Measurements from ENCODE around the gene LPO. TPM values are rescaled to one million over a fixed set of nuclear protein-coding genes. Genes with fewer than 3 reads are reported as not detected.

Gene LPO
- polyA plus RNA-seq, 1 experiment, result not detected

DNA sequence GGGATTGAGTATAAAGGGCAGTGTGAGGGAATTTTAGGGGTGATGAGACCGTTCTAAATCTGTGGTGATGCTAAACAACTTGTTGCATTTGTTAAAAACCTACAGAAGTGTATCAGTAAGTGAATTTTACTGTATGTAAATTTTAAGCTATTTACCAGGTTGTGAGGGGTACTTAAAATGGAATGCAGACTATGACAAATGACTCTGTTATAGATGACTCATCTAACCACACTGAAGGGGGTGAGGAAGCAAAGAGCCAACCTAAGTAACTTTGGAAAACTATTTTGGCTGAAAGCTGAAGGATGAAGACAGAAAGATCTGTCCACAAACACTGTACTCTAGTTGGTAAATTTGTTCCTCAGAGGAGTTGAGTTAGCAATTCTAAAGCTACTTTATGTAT is 14.1 kb upstream of the LPO start:
- peaks cover 12% of the 10 kb centered on the region for H3K27me3 ChIP-seq (ENCODE audit: control insufficient read depth, insufficient read depth, low read length)
- no peaks in the 10 kb centered on the region for H3K9me3 ChIP-seq (ENCODE audit: control insufficient read depth, insufficient read depth, low read length)
- H3K27ac ChIP-seq (ENCODE audit: low read depth, low read length), result no peak overlapping the region
- TF ChIP-seq, protein P1, sequence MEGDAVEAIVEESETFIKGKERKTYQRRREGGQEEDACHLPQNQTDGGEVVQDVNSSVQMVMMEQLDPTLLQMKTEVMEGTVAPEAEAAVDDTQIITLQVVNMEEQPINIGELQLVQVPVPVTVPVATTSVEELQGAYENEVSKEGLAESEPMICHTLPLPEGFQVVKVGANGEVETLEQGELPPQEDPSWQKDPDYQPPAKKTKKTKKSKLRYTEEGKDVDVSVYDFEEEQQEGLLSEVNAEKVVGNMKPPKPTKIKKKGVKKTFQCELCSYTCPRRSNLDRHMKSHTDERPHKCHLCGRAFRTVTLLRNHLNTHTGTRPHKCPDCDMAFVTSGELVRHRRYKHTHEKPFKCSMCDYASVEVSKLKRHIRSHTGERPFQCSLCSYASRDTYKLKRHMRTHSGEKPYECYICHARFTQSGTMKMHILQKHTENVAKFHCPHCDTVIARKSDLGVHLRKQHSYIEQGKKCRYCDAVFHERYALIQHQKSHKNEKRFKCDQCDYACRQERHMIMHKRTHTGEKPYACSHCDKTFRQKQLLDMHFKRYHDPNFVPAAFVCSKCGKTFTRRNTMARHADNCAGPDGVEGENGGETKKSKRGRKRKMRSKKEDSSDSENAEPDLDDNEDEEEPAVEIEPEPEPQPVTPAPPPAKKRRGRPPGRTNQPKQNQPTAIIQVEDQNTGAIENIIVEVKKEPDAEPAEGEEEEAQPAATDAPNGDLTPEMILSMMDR (IDR thresholded peaks at IDR 0.05; ENCODE audit: low read depth, low read length), result no peak
- H3K4me3 ChIP-seq (ENCODE audit: low read depth, low read length), result no peak overlapping the region
- POLR2A ChIA-PET, result no interaction called here
- CTCF ChIA-PET, result interaction anchor here (1.4 to 4.1 kb wide), 2 partner anchors 24 to 26 kb away, joined by 3 to 25 read pairs; no protein-coding TSS in a partner anchor
- no peak for DNase-seq (ENCODE audit: low read depth, low spot score)

DNA sequence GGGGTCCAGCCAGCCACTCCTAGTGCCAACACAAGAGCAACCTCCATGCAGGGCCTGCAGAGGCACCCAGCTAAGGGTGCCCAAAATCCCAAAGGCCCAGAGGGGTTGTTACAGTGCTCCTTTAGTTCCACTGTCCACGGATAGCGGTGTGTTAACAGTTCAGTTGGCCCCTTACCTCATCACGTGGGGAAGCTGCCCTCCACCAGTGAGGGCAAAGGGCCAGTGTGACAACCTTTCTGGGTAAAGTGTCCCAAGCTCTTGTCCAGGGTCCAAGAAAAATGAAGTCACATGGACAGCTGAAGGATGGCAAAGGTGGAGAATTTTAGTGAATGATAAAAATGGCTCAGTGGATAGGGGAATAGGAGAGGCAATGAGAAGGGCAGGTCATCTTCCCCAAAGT is 10.7 kb upstream of the LPO start:
- Histone ChIP-seq H3K9me3 (ENCODE audit: control insufficient read depth, insufficient read depth, low read length) (no peaks in the 10 kb centered on the region), H3K27me3 (ENCODE audit: control insufficient read depth, insufficient read depth, low read length) (peaks cover 12% of the 10 kb centered on the region), H3K4me3 (ENCODE audit: low read depth, low read length) (no peak overlapping the region), H3K27ac (ENCODE audit: low read depth, low read length) (no peak overlapping the region)
- ChIA-PET POLR2A (no interaction called here), CTCF (interaction anchor here (4.1 kb wide), 1 partner anchor 22 kb away, joined by 25 read pairs; no protein-coding TSS in a partner anchor)
- DNase-seq (ENCODE audit: low read depth, low spot score), result no peak
- TF ChIP-seq, protein P1 (IDR thresholded peaks at IDR 0.05; ENCODE audit: low read depth, low read length), result no peak

DNA sequence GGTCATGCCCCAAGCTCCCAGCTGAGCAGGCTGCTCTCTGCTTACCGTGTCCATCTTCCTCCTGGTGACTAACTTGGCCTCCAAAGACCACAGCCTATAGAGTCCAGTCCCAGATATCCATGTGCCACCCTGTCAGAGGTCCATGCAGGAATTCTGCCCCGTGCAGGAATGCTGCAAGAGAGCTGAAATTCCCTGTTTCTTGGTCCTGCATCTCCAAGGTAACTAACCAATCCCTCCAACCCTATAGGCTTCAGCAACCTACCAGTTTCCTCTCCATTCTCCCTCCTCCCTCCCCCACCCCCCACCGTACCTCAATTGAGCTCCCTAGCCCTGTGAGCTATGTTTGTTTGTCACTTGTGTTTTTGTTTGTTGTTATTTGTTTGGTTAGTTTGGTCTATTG is 9.7 kb upstream of the LPO start:
- ChIA-PET POLR2A (no interaction called here), CTCF (interaction anchor here (0.9 kb wide), 1 partner anchor 29 kb away, joined by 3 read pairs; no protein-coding TSS in a partner anchor)
- Histone ChIP-seq H3K27ac (ENCODE audit: low read depth, low read length) (no peak overlapping the region), H3K27me3 (ENCODE audit: control insufficient read depth, insufficient read depth, low read length) (peaks cover 12% of the 10 kb centered on the region), H3K9me3 (ENCODE audit: control insufficient read depth, insufficient read depth, low read length) (no peaks in the 10 kb centered on the region), H3K4me3 (ENCODE audit: low read depth, low read length) (no peak overlapping the region)
- TF ChIP-seq, protein P1 (IDR thresholded peaks at IDR 0.05; ENCODE audit: low read depth, low read length), result no peak
- no peak for DNase-seq (ENCODE audit: low read depth, low spot score)

DNA sequence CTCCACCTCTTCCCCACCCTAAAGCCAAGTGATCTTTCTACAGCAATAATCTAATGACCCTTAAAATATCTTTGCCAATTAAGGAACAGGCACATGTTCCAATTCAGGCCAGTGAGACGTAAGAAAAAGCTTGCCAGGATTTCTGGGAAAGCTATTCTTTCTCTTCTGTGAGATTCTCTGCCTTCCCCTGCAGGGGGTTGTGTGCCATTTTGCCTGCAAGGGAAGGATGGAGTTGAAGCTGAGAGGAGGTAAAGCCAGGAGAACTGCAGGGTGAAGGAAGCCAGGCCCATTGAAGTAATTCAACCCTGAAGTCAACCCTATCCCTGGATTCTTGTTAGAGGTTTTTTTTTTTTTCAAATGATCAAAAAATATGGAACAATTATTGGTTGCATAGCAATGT is 9.0 kb upstream of the LPO start:
- DNase-seq (ENCODE audit: low read depth, low spot score), result no peak
- Histone ChIP-seq H3K4me3 (ENCODE audit: low read depth, low read length) (no peak overlapping the region), H3K27me3 (ENCODE audit: control insufficient read depth, insufficient read depth, low read length) (peaks cover 12% of the 10 kb centered on the region), H3K9me3 (ENCODE audit: control insufficient read depth, insufficient read depth, low read length) (no peaks in the 10 kb centered on the region), H3K27ac (ENCODE audit: low read depth, low read length) (no peak overlapping the region)
- ChIA-PET CTCF (interaction anchor here (0.9 to 1.2 kb wide), 2 partner anchors 18 to 30 kb away, joined by 3 read pairs; no protein-coding TSS in a partner anchor), POLR2A (no interaction called here)
- TF ChIP-seq, protein P1 (IDR thresholded peaks at IDR 0.05; ENCODE audit: low read depth, low read length), result no peak

DNA sequence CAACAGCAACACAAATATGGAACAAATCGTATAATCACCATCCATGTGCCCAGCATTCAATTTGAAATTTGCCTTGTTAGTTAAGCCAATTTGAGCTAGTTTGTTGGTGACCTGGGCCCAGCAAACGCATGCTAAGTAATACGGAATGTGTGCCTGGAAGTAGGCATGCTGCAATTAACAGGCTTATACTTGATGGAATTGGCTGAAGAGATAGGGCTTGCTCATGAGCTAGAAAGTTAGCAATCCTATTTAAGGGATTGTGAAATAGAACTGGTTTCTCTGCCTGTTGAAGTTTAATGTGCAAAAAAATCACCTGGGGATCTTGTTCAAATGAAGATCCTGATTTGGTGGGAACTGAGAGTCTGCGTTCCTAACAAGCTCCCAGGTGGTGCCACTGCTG is 8.5 kb upstream of the LPO start:
- no peak for DNase-seq (ENCODE audit: low read depth, low spot score)
- Histone ChIP-seq H3K27me3 (ENCODE audit: control insufficient read depth, insufficient read depth, low read length) (peaks cover 12% of the 10 kb centered on the region), H3K4me3 (ENCODE audit: low read depth, low read length) (no peak overlapping the region), H3K27ac (ENCODE audit: low read depth, low read length) (no peak overlapping the region), H3K9me3 (ENCODE audit: control insufficient read depth, insufficient read depth, low read length) (no peaks in the 10 kb centered on the region)
- CTCF ChIA-PET, result interaction anchor here (1.2 to 1.6 kb wide), 3 partner anchors 18 to 20 kb away, joined by 3 to 10 read pairs (median 3); no protein-coding TSS in a partner anchor
- TF ChIP-seq, protein P1 (IDR thresholded peaks at IDR 0.05; ENCODE audit: low read depth, low read length), result no peak
- POLR2A ChIA-PET, result no interaction called here

Data from AG04450 (cell line).